ENCODE measurements around the gene MAT2A.
A peak's percentile ranks its signal among the peaks of the same experiment; 100 is the strongest.

MAT2A gene

DNA sequence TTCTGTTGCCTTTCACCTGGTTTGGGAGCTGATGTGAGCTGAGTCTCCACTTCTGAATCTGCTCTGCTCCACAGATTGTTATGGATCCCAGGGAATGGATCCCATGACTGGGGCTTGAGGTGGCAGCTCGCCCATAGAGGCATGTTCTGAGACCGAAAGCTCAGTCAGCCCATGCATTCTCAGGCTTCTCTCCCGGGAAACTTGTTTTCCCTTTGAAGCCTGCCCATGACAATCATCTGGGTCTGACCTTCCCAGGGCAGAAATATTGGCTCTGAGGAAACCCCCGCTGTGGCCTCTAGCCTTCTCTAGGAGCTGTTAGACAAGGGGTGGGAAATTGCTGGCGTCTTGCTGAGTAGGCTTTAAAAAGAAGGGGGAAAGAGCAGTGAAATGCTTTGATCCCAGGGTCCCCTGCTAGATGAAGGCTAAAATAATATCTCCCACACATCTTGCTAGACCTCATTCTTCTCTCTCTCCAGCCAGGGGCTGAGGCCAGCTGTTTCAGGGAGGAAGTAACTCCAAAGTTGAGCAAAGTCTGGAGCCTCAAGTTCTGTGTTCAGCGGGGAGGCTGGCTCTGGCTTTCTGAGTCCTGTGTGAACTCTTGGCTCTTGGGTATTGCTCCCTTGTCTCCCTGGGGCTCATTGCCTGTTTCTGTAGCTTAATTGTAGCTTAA is 40.4 kb downstream of the MAT2A start:
- no peak overlapping the region for H3K4me3 ChIP-seq (ENCODE audit: control insufficient read depth, low read depth, low read length)
- TF ChIP-seq, protein P1, sequence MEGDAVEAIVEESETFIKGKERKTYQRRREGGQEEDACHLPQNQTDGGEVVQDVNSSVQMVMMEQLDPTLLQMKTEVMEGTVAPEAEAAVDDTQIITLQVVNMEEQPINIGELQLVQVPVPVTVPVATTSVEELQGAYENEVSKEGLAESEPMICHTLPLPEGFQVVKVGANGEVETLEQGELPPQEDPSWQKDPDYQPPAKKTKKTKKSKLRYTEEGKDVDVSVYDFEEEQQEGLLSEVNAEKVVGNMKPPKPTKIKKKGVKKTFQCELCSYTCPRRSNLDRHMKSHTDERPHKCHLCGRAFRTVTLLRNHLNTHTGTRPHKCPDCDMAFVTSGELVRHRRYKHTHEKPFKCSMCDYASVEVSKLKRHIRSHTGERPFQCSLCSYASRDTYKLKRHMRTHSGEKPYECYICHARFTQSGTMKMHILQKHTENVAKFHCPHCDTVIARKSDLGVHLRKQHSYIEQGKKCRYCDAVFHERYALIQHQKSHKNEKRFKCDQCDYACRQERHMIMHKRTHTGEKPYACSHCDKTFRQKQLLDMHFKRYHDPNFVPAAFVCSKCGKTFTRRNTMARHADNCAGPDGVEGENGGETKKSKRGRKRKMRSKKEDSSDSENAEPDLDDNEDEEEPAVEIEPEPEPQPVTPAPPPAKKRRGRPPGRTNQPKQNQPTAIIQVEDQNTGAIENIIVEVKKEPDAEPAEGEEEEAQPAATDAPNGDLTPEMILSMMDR (IDR thresholded peaks at IDR 0.05; ENCODE audit: control insufficient read depth, insufficient read depth, low read depth, low read length, missing control alignments): no peak
- no peak for DNase-seq (ENCODE audit: low read depth)

DNA sequence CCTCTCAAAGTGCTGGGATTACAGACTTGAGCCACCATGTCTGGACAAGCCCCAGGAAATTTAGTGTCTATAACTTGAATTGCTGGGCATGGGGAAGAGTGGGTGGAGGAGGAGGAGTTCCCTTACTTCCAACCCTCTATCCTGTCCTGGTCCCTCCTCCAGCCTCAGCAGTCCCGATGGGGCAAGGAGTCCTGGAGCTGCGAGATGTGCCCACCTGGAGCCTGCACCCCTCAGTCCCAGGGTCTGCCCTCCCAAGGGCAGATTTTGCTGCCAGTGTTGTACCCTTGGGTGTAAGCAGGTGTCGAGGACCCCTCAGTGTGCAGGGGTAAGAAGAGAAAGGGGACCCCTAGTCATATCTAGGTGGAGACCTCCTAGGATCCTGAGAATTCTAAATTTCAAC is 41.2 kb downstream of the MAT2A start:
- no peak for DNase-seq (ENCODE audit: low read depth)
- H3K4me3 ChIP-seq (ENCODE audit: control insufficient read depth, low read depth, low read length): no peak overlapping the region
- TF ChIP-seq, protein P1 (IDR thresholded peaks at IDR 0.05; ENCODE audit: control insufficient read depth, insufficient read depth, low read depth, low read length, missing control alignments): no peak

DNA sequence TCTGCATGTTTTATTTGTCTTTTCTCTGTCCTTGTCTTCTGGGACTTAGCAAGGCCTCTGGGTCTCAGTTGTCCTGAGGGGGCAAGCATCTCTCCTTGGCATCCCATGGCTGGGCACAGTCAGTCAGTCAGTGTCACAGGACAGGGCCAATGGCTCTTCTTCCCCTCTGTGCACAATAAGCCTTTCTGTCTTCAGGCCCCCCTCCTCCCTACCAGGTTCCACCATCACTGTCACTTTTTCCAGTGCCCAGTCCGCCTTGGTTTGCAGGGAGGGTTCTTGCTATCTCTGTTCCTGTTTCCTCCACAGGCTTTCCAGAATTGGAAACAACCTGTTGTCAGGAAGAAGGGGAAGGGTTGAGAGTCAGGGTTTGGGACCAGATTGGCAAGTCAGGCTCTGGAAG is 43.5 kb downstream of the MAT2A start:
- no peak for DNase-seq (ENCODE audit: low read depth)
- TF ChIP-seq, protein P1 (IDR thresholded peaks at IDR 0.05; ENCODE audit: control insufficient read depth, insufficient read depth, low read depth, low read length, missing control alignments): no peak
- H3K4me3 ChIP-seq (ENCODE audit: control insufficient read depth, low read depth, low read length): no peak overlapping the region

DNA sequence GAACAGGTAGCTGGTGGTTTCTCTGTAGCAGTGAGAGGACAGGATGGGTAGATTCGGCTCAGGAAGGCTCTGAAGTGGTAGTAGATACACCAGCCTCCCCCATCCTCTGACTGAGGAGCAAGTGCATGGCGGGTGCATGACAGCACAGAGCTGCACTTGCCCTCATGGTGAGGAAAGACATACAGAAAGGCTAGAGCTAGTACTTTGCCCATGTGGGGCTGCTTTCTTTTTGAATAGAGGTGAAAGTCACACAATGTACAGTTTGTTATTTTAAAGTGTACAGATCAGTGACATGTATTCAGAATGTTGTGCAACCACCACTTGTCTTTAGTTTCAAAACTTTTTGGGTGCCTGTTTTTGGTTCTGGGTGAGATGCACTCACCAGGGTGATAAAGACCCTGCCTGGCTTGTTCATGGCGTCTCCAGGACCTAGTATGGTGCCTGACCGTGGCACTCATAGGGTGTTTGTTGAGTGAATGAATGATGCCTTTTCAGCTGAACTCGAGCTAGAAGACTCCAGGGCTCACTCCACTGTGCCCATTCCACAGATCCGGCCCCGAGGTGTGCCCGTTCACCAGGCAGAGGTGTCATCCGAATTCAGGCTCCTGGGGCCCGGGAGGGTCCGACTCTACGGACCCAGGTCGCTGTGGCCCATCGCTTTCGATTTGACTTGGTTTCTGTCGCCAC is 44.8 kb downstream of the MAT2A start:
- H3K4me3 ChIP-seq (ENCODE audit: control insufficient read depth, low read depth, low read length): peak overlapping the region; percentile 45
- no peak for DNase-seq (ENCODE audit: low read depth)
- TF ChIP-seq, protein P1 (IDR thresholded peaks at IDR 0.05; ENCODE audit: control insufficient read depth, insufficient read depth, low read depth, low read length, missing control alignments): no peak

DNA sequence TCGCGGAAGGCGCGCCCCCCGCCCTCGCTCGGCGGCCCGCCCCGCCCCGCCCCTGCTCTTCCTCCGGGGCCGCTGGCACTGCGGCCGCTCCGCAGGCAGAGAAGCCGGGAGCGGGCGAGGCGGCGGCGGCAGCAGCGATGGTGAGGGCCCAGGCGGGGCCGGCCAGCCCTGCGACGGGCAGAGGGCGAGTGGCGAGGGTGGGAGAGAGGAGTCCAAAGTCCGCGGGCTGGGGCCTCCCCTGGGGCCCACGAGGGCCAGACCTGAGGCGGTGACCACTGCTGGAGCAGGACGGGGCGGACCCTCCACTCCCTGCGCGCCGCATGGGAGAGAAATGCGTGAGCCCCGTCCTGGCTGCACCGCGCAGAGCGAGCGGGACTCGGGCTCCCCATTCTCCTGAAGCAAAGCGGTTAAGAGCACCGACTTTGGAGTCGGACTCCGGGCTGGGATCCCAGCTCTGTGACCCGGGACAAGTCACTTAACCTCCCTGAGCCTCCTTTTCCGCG is 45.4 kb downstream of the MAT2A start, which contains the start of gene VAMP5:
Gene VAMP5, plus strand, starts transcription at position 78 of the 503 bp plus-strand sequence. Its CDS starts 60 bp downstream, at position 138.
- TF ChIP-seq, protein P1 (IDR thresholded peaks at IDR 0.05; ENCODE audit: control insufficient read depth, insufficient read depth, low read depth, low read length, missing control alignments): no peak
- H3K4me3 ChIP-seq (ENCODE audit: control insufficient read depth, low read depth, low read length): peak within 1 kb of the TSS; percentile 54
- DNase-seq (ENCODE audit: low read depth): no peak

DNA sequence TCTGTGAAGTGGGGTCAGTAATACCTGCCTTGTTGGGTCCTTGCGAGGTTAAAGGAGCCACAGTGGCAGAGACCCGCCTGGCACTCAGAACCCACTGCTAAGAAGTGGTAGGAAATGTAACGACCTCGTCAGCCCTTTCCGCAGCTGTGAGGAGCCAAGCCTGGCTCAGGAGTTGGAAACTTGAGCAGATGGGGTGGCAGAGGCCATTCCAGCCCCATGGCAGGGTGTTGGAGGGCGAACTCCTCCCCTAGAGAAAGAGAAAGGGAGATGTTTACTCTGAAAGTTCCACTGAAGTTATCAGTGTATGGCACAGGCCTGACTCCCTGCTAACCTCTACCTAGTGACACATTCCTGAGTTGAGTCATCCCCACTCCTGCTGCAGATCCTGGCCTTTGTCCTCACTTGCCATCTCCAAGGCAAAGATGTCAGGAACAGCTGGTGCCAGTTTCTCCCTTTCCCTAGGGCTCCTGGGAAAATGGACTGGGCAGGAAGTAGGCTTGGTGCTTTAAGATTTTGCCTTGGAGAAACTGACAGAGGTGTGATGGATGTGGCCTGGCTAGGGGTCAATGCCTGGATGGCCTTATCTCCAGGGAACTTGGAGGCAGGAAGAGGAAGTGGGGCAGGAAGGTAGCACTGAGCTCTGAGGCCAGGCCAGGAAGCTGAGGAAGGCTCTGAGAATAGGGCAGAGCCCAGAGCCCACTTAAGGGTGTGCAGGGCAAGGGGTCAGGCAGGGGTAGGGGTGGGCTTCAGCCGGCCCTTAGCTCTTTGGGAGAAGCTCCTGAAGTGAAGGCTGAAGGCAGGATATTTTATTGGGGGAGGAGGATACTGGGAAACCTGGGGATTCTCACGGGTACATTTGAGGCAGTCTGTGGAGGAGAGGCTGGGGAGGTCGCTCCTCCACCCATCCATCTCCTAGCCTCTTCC is 46.2 kb downstream of the MAT2A start:
- peak overlapping the region; percentile 54 for H3K4me3 ChIP-seq (ENCODE audit: control insufficient read depth, low read depth, low read length)
- DNase-seq (ENCODE audit: low read depth): no peak
- TF ChIP-seq, protein P1 (IDR thresholded peaks at IDR 0.05; ENCODE audit: control insufficient read depth, insufficient read depth, low read depth, low read length, missing control alignments): no peak

Data from AG09309 (cell line).